Ishikawa (cell line): ENCODE data around the gene MST1R.

Experiments used
- CEBPB ChIP-seq: IDR thresholded peaks from 2 replicates; pipeline ENCODE4 v1.6.1; 2012
- CREB1 ChIP-seq: IDR thresholded peaks from 2 replicates; pipeline ENCODE4 v1.6.1; 2012; ENCODE audit warnings: low read depth
- EGR1 ChIP-seq: IDR thresholded peaks from 2 replicates; pipeline ENCODE4 v1.6.1; 2012
- EP300 ChIP-seq: IDR thresholded peaks from 2 replicates; pipeline ENCODE4 v1.6.1; 2012; ENCODE audit warnings: borderline replicate concordance
- FOXM1 ChIP-seq: IDR thresholded peaks from 2 replicates; pipeline ENCODE4 v1.6.1; 2012; ENCODE audit warnings: low read depth, borderline replicate concordance
- NFIC ChIP-seq: IDR thresholded peaks from 2 replicates; pipeline ENCODE4 v1.6.1; 2012
- RAD21 ChIP-seq: IDR thresholded peaks from 2 replicates; pipeline ENCODE4 v1.6.1; 2012; ENCODE audit warnings: low read depth
- REST ChIP-seq: IDR thresholded peaks from 2 replicates; pipeline ENCODE4 v1.6.1; 2012; ENCODE audit warnings: low read depth, mild to moderate bottlenecking
- TAF1 ChIP-seq: IDR thresholded peaks from 2 replicates; pipeline ENCODE4 v1.6.1; 2012; ENCODE audit warnings: low read depth, mild to moderate bottlenecking
- TCF12 ChIP-seq: IDR thresholded peaks from 2 replicates; pipeline ENCODE4 v1.6.1; 2012; ENCODE audit warnings: low read depth
- TEAD4 ChIP-seq: IDR thresholded peaks from 2 replicates; pipeline ENCODE4 v1.6.1; 2012
- USF1 ChIP-seq: IDR thresholded peaks from 2 replicates; pipeline ENCODE4 v1.6.1; 2012
- YY1 ChIP-seq: IDR thresholded peaks from 2 replicates; pipeline ENCODE4 v1.6.1; 2012; ENCODE audit warnings: low read depth
- ZBTB7A ChIP-seq: IDR thresholded peaks from 2 replicates; pipeline ENCODE4 v1.6.1; 2012; ENCODE audit warnings: low read depth
- TF ChIP-seq, protein P1 (sequence below): IDR thresholded peaks from 2 replicates; pipeline ENCODE4 v1.6.1; 2012

MST1R gene

DNA sequence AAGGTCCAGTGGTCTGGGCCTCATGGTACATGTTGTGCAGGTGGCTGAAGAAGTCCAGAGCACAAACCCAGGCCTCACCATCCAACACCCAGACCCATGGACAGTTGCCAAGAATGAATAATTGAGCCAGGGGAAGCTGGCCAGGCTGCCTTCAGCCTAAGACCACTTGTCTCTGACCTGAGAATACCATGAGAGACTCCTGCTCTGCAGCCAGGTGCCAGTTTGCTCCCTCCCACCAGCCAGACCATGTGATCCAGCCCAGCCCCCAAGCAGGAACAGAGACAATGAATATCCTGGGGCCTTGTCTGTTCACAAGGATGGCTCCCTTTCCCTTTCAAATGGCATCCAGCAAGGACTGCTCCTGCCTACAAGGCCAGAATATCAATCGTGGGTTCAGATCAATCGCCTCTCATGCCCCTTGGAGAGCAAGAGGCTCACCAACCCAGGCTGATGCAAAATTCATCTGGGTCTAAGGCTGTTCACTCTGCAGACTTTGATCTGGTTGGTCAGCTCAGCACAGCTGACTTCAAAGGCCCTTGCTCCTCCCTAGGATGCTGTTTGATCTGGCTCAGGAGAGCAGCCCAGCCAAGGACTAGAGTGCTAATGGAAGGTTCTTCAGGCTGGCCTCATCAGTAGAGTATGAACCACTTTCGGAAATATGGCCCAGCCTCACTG lies 60.7 kb downstream of the MST1R start:
- TF ChIP-seq EGR1 (no peak), ZBTB7A (no peak), CREB1 (no peak), TEAD4 (no peak), TAF1 (no peak), REST (no peak), RAD21 (no peak), EP300 (no peak), YY1 (no peak)

- no peak for TF ChIP-seq TCF12
- TF ChIP-seq NFIC, result no peak
- TF ChIP-seq TAF1, result no peak
- TF ChIP-seq, protein P1, sequence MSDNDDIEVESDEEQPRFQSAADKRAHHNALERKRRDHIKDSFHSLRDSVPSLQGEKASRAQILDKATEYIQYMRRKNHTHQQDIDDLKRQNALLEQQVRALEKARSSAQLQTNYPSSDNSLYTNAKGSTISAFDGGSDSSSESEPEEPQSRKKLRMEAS, result no peak
- TF ChIP-seq EGR1, result no peak
- no peak for TF ChIP-seq EP300
- no peak for TF ChIP-seq TEAD4
- TF ChIP-seq CEBPB, result no peak
- TF ChIP-seq FOXM1, result no peak
- TF ChIP-seq YY1, result no peak
- no peak for TF ChIP-seq RAD21
- TF ChIP-seq USF1, result no peak
- no peak for TF ChIP-seq ZBTB7A
- no peak for TF ChIP-seq REST
Measured at GRCh38 chr3:49841806-49842205, 61.9 kb downstream of the MST1R start.

GRCh38 chr3:49841126-49841696 lies 62.5 kb downstream of the MST1R start:
- no peak for TF ChIP-seq REST
- TF ChIP-seq RAD21, result peak; percentile 50

DNA sequence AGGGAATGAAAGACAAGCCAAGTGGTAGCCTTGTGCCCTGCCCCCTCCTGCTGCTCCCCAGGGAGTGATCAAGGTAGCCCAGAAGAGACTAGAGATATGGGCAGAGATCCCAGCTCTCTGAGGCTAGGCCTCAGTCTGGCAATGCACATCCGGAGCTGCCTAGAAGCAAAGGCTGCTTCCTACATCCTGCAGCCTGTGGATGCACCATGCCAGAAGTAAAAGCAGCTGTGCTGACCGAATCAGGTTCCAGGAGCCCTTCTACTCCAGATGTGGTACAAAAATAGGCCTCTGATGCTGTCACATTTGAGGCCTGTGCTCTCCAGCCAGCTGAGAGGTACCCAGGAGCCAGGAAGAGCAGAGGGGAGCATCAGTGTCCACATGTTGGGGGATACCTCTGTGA lies 63.3 kb downstream of the MST1R start:
- no peak for TF ChIP-seq TEAD4
- TF ChIP-seq RAD21, result no peak
- no peak for TF ChIP-seq TAF1
- TF ChIP-seq EGR1, result no peak
- no peak for TF ChIP-seq EP300
- TF ChIP-seq, protein P1, result no peak
- no peak for TF ChIP-seq FOXM1
- TF ChIP-seq USF1, result no peak
- no peak for TF ChIP-seq ZBTB7A
- no peak for TF ChIP-seq NFIC
- no peak for TF ChIP-seq CEBPB
- no peak for TF ChIP-seq TCF12
- TF ChIP-seq CREB1, result no peak
- no peak for TF ChIP-seq YY1
- TF ChIP-seq REST, result no peak
